ENCODE data around the gene RNU4-1. TPM values are rescaled to one million over a fixed set of nuclear protein-coding genes. Genes with fewer than 3 reads are reported as not detected.

RNU4-1 gene
- total and polyA plus RNA-seq, 2 donors from 2014 or later, result 3,016 TPM; not detected in 1

DNA sequence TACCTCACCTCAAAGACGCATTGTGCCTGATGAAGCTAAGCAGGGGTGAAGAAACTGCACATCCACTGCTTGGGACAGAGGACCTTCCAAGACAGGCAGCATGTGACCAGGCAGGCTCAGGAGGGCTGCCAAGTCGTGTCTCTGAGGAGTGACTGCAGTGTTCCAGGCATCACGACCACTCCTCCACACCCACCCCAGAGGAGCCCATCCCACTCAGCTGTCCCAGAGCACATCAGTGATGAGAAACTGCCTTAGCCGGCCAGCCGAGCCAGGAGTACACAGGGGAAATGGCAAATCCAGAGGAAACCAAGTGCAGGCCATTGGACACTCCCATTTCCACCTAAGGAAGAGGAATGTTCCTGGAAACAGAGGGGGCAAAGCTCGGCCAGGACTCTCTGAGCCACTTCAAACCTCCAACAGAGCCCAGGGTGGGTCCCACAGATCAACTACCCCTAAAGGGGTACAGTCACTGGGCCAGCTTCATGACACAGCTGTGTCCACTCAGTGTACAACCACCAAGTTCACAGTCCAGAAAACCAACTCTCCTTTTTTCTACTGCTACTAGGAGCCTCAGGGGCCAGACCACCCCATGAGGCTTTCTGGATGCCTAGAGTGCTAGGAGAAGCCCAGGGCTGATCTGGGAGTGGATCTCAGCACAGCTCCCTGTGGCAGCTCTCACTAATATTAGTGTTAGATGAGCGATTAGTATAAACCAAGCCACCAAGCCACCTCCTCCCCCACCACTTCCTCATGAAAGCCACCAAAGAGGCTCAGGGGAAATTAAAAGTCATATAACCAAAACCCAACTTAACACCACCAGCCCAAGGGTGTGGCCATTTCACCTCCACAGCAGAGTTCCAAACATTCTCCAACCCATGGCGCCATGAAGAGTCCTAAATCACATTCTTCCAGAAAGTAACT lies 42.9 kb downstream of the RNU4-1 start:
- Histone ChIP-seq H3K4me3 (ENCODE audit: low read length in 3 of 3) (peak overlapping the region in 2 of 3 donors; percentile 14 to 30), H3K9me3 (ENCODE audit: control insufficient read depth in 2 of 3, insufficient read depth in 1 of 3, low read length in 3 of 3) (no peaks in the 10 kb centered on the region), H3K9ac (ENCODE audit: low read length in 3 of 3) (peak overlapping the region in 1 of 3 donors; percentile 46), H3K4me1 (ENCODE audit: control insufficient read depth in 2 of 3, insufficient read depth in 2 of 3, low read depth in 1 of 3, low read length in 3 of 3) (peaks cover 0 to 37% (median 17%) of the 10 kb centered on the region in 3 donors), H3K36me3 (ENCODE audit: control insufficient read depth in 2 of 3, insufficient read depth in 3 of 3, low read length in 3 of 3) (no peaks in the 10 kb centered on the region), H3K27ac (ENCODE audit: low read depth in 2 of 2, low read length in 2 of 2) (peak overlapping the region; percentile 79 to 86), H3K27me3 (ENCODE audit: control insufficient read depth, insufficient read depth, low read length) (no peaks in the 10 kb centered on the region)
- intact Hi-C loops (cut with DNase I), result no loop called here
- no peak for FAIRE-seq
- TF ChIP-seq, protein P1, sequence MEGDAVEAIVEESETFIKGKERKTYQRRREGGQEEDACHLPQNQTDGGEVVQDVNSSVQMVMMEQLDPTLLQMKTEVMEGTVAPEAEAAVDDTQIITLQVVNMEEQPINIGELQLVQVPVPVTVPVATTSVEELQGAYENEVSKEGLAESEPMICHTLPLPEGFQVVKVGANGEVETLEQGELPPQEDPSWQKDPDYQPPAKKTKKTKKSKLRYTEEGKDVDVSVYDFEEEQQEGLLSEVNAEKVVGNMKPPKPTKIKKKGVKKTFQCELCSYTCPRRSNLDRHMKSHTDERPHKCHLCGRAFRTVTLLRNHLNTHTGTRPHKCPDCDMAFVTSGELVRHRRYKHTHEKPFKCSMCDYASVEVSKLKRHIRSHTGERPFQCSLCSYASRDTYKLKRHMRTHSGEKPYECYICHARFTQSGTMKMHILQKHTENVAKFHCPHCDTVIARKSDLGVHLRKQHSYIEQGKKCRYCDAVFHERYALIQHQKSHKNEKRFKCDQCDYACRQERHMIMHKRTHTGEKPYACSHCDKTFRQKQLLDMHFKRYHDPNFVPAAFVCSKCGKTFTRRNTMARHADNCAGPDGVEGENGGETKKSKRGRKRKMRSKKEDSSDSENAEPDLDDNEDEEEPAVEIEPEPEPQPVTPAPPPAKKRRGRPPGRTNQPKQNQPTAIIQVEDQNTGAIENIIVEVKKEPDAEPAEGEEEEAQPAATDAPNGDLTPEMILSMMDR (IDR thresholded peaks at IDR 0.05; ENCODE audit: borderline replicate concordance, extremely low read depth, insufficient read depth), result no peak
- peak in 3 of 5 donors; percentile 41 to 90 (median 68) for DNase-seq

DNA sequence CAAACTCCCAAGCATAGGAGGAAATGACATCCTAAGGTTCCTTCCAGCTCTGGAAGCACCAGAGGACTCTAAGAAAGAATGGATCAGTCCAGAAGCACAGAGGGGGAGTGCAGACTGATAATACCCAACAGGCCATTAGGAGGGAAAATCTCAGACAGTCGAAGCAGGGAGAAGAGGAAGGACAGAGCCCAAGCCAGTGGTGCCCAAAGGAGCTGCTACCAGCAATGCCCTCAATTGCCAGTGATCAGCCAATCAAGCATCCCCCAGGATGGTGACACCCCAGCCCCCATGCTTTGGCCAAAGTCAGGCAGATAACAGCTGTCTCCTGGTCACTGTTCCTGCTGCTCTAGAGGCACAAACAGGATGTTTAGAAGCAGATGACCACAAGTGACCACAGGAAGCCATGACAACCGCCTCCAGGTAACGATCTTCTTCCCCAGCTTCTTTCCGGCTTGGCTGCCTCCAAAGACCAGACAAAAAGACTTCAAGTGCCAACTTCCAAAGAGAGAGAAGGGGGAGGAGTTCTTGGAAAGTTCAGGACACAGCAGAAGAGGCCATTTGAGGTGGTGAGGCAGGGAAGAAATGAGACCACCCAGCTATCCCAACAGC lies 43.7 kb downstream of the RNU4-1 start:
- peak overlapping the region in 2 of 3 donors; percentile 14 to 30 for H3K4me3 ChIP-seq (ENCODE audit: low read length in 3 of 3)
- H3K4me1 ChIP-seq (ENCODE audit: control insufficient read depth in 2 of 3, insufficient read depth in 2 of 3, low read depth in 1 of 3, low read length in 3 of 3), result peaks cover 0 to 37% (median 20%) of the 10 kb centered on the region in 3 donors
- no peaks in the 10 kb centered on the region for H3K27me3 ChIP-seq (ENCODE audit: control insufficient read depth, insufficient read depth, low read length)
- TF ChIP-seq, protein P1 (IDR thresholded peaks at IDR 0.05; ENCODE audit: borderline replicate concordance, extremely low read depth, insufficient read depth), result no peak
- H3K9me3 ChIP-seq (ENCODE audit: control insufficient read depth in 2 of 3, insufficient read depth in 1 of 3, low read length in 3 of 3), result no peaks in the 10 kb centered on the region
- intact Hi-C loops (cut with DNase I), result no loop called here
- DNase-seq, result no peak
- peak overlapping the region; percentile 79 to 86 for H3K27ac ChIP-seq (ENCODE audit: low read depth in 2 of 2, low read length in 2 of 2)
- no peaks in the 10 kb centered on the region for H3K36me3 ChIP-seq (ENCODE audit: control insufficient read depth in 2 of 3, insufficient read depth in 3 of 3, low read length in 3 of 3)
- H3K9ac ChIP-seq (ENCODE audit: low read length in 3 of 3), result peak overlapping the region in 1 of 3 donors; percentile 46
- no peak for FAIRE-seq

DNA sequence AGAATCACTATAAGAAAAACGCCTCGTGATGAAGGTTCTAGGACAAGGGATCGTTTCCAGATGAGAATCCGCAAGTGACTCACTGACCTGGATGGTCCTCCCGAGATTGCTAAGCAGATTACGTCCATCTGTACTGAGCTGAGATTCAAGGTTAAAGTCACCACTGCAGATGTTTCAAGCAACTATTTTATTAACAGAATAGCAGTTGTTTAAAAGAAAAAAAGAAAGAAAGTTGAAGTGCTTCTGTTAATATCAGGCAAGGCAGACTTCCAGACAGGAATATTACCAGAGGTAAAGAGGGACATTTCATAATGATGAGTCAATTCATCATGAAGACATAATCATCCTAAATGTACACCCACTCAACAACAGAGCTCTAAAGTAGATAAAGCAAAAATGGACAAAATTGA lies 45.4 kb downstream of the RNU4-1 start:
- H3K4me1 ChIP-seq (ENCODE audit: control insufficient read depth in 2 of 3, insufficient read depth in 2 of 3, low read depth in 1 of 3, low read length in 3 of 3), result peaks cover 0 to 41% (median 31%) of the 10 kb centered on the region in 3 donors
- no peaks in the 10 kb centered on the region for H3K9me3 ChIP-seq (ENCODE audit: control insufficient read depth in 2 of 3, insufficient read depth in 1 of 3, low read length in 3 of 3)
- H3K27me3 ChIP-seq (ENCODE audit: control insufficient read depth, insufficient read depth, low read length), result no peaks in the 10 kb centered on the region

More for the DNA sequence above, 45.4 kb downstream of the RNU4-1 start:
- peak overlapping the region in 1 of 3 donors; percentile 4 for H3K4me3 ChIP-seq (ENCODE audit: low read length in 3 of 3)
- intact Hi-C loops (cut with DNase I), result no loop called here
- peak overlapping the region; percentile 72 to 85 for H3K27ac ChIP-seq (ENCODE audit: low read depth in 2 of 2, low read length in 2 of 2)
- H3K9ac ChIP-seq (ENCODE audit: low read length in 3 of 3), result no peak overlapping the region
- DNase-seq, result no peak
- H3K36me3 ChIP-seq (ENCODE audit: control insufficient read depth in 2 of 3, insufficient read depth in 3 of 3, low read length in 3 of 3), result no peaks in the 10 kb centered on the region
- TF ChIP-seq, protein P1 (IDR thresholded peaks at IDR 0.05; ENCODE audit: borderline replicate concordance, extremely low read depth, insufficient read depth), result no peak
- FAIRE-seq, result no peak

Measured in kidney (tissue), 14 donors.